Heart right ventricle (tissue), 16 donors: ENCODE results near the gene AGBL4. TPM values are rescaled to one million over a fixed set of nuclear protein-coding genes. Genes with fewer than 3 reads are reported as not detected.

Experiments
- ATAC-seq, 8 donors: fragments of 200-7000 bp; cut with Tn5 transposase; one replicate each; pipeline ENCODE4 v1.9.1; 2020; ENCODE audit warnings: mild to moderate bottlenecking in 8 of 8, moderate library complexity in 8 of 8, moderate number of reproducible peaks in 1 of 8
- DNase-seq, 2 donors: peaks; one replicate each; pipeline ENCODE4 v3.0.0-alpha.2; 2020
- H3K27ac ChIP-seq, 10 donors: fragments of 200-600 bp; sonication (generic) in 2 of 10; one replicate each; pipeline versions ENCODE4 v1.5.0 to v1.8.0; 2020 to 2022; ENCODE audit warnings: mild to moderate bottlenecking in 3 of 10
- H3K27me3 ChIP-seq, 7 donors: fragments of 200-600 bp; one replicate each; pipeline ENCODE4 v1.8.0; 2021 to 2022; ENCODE audit warnings: mild to moderate bottlenecking in 2 of 7
- H3K36me3 ChIP-seq, 9 donors: fragments of 200-600 bp; sonication (generic) in 1 of 9; one replicate each; pipeline versions ENCODE4 v1.5.0 to v1.8.0; 2020 to 2022; ENCODE audit warnings: mild to moderate bottlenecking in 2 of 9
- H3K4me1 ChIP-seq, 9 donors: fragments of 200-600 bp; sonication (generic) in 1 of 9; one replicate each; pipeline versions ENCODE4 v1.5.0 to v1.8.0; 2020 to 2022; ENCODE audit warnings: mild to moderate bottlenecking in 4 of 9
- H3K4me3 ChIP-seq, 10 donors: fragments of 200-600 bp; sonication (generic) in 2 of 10; one replicate each; pipeline versions ENCODE4 v1.5.0 to v1.8.0; 2020 to 2022; ENCODE audit warnings: mild to moderate bottlenecking in 7 of 10, moderate library complexity in 2 of 10
- H3K9me3 ChIP-seq, 11 donors: fragments of 200-600 bp in 10 of 11; sonication (generic) in 2 of 11; one replicate each; pipeline versions ENCODE4 v1.5.0 to v1.8.0; 2013 to 2022; ENCODE audit warnings: mild to moderate bottlenecking in 2 of 11, control low read depth in 1 of 11, moderate library complexity in 1 of 11
- CTCF ChIP-seq, 9 donors: fragments of 200-600 bp; sonication (generic) in 2 of 9; IDR thresholded peaks; one replicate each; pipeline versions ENCODE4 v1.5.0 to v1.8.0; 2021 to 2022; ENCODE audit warnings: antibody characterized with exemption in 9 of 9, mild to moderate bottlenecking in 5 of 9, moderate library complexity in 1 of 9
- WGBS, 2 donors: extraction: QIAGEN DNeasy Blood & Tissue Kit; methylation state at CpG; one replicate each; pipeline ENCODE4 v1.1.7; 2013; ENCODE audit warnings: inconsistent platforms in 1 of 2; 5-methylcytosine and 5-hydroxymethylcytosine counted together
- intact Hi-C, 10 donors: fragments of 100-400 bp; cut with DNase I; formaldehyde crosslinking; loops; one replicate each; pipeline versions ENCODE4 v1.11.1 to v1.14.2; 2022
- polyA plus RNA-seq, 2 donors: library from polyadenylated mRNA; stranded (reverse); fragments of 200-250 nt; gene quantifications; one replicate each; pipeline ENCODE4 v1.2.3, GENCODE V29; 2013
- total RNA-seq, 10 donors: library from RNA; stranded (reverse); fragmentation: NEBNext Ultra II Directional in 3 of 10; extraction: Animal tissue kit (Norgen Biotek cat#: 25700) in 3 of 10; gene quantifications; one replicate each; pipeline versions ENCODE4 v1.2.1 to v1.2.4, GENCODE V29; 2021 to 2023
- donor health status: Arrhythmogenic right ventricular cardiomyopathy.
- donor health status: ischemic (EF 13 %, LVEDD 7.1; RV severe dilation, severe dysfunction).
- donor health status: healthy with polysubstance abuse.
- donor health status: DM: no; HTN: yes; CAD: no.
- donor health status: DM: no; HTN: no; CAD: no.
- donor health status: ischemic (EF 25% LVEDD 6.9; RV normal size, moderate dysfunction).
- donor health status: ischemic (EF 25% LVEDD 5.7; RV mildly dilated, moderate dysfunction).
- donor health status: healthy.
- donor health status: DM: yes; HTN: yes; CAD: no.
- donor health status: Ischemic cardiomyopathy.
- donor health status: ischemic (EF 35%, LVEDD 5.7; RV mildly dilated, moderate dysfunction).
- donor health status: nonischemic (EF 11% LVEDD 7.7; RV severe dilation, severe dysfunction).
- donor health status: DM: yes; HTN: yes; CAD: no.
- donor health status: PGD.
- donor health status: ischemic (EF 29% LVEDD 5.4; RV normal size, mild dysfunction).
- donor health status: nonischemic (EF 23%, LVEDD 6.1; RV moderate dilation, normal function).

The AGBL4 gene
- total and polyA plus RNA-seq, 12 donors, result 0.04 to 0.93 (median 0.46) TPM; not detected in 2

GRCh38 chr1:48756683-48757316 lies 1267.0 kb downstream of the AGBL4 start:
- Histone ChIP-seq H3K27ac (no peak overlapping the region), H3K4me1 (peaks cover 0 to 6% (median 0%) of the 10 kb centered on the region in 9 donors), H3K27me3 (no peaks in the 10 kb centered on the region), H3K4me3 (no peak overlapping the region), H3K9me3 (no peaks in the 10 kb centered on the region), H3K36me3 (peaks cover 0 to 85% (median 12%) of the 10 kb centered on the region in 9 donors)
- WGBS, 2 donors, result 95 to 98% methylated on average over 1 of the region's 1 CpG
- intact Hi-C loops, result no loop called here
- no peak for DNase-seq
- ATAC-seq, result no peak
- no peak for TF ChIP-seq CTCF (IDR thresholded peaks at IDR 0.05)

DNA sequence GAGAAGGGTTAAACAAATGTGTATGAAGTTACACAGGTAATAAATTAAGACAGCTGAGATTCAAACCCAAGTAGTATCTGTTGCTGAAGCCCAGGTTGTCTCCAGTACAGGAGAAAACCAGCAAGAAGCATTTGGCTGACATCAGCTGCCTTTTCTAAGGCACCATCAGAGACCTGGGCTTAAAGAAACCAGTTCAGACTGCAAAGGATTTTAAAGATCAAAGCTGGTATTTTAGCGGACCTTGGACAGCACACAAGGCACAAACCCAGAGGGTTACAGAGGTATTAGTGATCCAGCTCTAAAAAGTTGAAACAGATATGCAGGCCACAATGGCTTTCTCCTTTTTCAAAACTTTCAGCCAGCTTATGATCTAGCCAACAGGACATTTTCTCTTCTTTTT lies 1270.5 kb downstream of the AGBL4 start:
- Histone ChIP-seq H3K4me1 (peaks cover 0 to 6% (median 0%) of the 10 kb centered on the region in 9 donors), H3K4me3 (no peak overlapping the region), H3K27me3 (no peaks in the 10 kb centered on the region), H3K27ac (no peak overlapping the region), H3K9me3 (no peaks in the 10 kb centered on the region), H3K36me3 (peaks cover 0 to 83% (median 5%) of the 10 kb centered on the region in 9 donors)
- TF ChIP-seq CTCF (IDR thresholded peaks at IDR 0.05), result no peak
- intact Hi-C loops, result no loop called here
- WGBS, 2 donors, result 71 to 80% methylated on average over 1 of the region's 1 CpG
- DNase-seq (no peak), ATAC-seq (no peak)

DNA sequence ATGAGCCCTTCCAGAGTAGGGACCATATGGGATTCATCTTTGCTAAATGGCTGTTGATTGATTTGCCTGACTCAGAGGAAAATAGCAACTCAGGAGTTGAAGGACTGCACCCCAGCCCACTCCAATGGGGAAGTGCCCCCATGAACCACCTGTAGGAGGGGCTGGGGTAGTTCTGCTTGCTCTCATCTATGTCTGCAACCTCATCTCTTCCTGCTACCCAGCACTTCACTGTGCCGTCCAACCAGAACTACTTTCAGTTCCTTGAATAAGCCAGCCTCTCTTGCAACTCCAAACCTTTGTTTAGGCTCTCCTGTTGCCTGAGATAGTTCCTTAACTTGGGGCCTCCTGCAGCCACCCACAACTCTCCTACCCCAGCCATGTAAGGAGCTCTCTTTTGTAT lies 1273.6 kb downstream of the AGBL4 start:
- H3K27me3 ChIP-seq, result no peaks in the 10 kb centered on the region
- 86 to 95% methylated on average over 1 of the region's 1 CpG for WGBS, 2 donors
- H3K4me1 ChIP-seq, result peaks cover 0 to 6% (median 0%) of the 10 kb centered on the region in 9 donors
- ATAC-seq (no peak), DNase-seq (no peak)
- H3K9me3 ChIP-seq, result no peaks in the 10 kb centered on the region
- H3K36me3 ChIP-seq, result peaks cover 0 to 75% (median 0%) of the 10 kb centered on the region in 9 donors
- intact Hi-C loops, result no loop called here
- H3K27ac ChIP-seq, result no peak overlapping the region
- no peak for TF ChIP-seq CTCF (IDR thresholded peaks at IDR 0.05)
- no peak overlapping the region for H3K4me3 ChIP-seq

DNA sequence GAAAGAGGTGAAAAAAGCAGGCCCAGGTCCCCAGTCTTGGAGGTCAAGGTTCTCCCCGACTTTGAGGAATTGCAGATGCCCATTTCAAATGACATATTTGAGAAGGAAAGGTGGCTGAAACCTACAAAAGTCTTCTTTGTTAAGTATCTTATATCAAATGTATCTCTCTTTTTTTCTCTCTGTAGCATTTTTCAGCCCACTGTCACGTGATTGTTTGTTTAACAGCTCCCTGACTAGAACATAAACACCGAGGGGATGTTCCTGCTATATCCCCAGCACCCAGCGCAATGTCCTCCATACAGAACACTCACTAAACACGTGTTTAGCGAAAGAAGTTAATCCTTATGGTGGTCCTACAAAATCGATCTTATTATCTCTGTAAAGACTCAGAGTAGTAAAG lies 1274.7 kb downstream of the AGBL4 start:
- DNase-seq, result no peak
- H3K27ac ChIP-seq, result no peak overlapping the region
- no peak for ATAC-seq
- intact Hi-C loops, result no loop called here
- H3K4me1 ChIP-seq, result peaks cover 0 to 6% (median 0%) of the 10 kb centered on the region in 9 donors
- 88 to 93% methylated on average over 7 of the region's 7 CpGs for WGBS, 2 donors
- no peaks in the 10 kb centered on the region for H3K9me3 ChIP-seq
- no peak overlapping the region for H3K4me3 ChIP-seq
- H3K36me3 ChIP-seq, result peaks cover 0 to 74% (median 0%) of the 10 kb centered on the region in 9 donors
- no peak for TF ChIP-seq CTCF (IDR thresholded peaks at IDR 0.05)
- H3K27me3 ChIP-seq, result no peaks in the 10 kb centered on the region
